ENCODE results near the gene PRPF38A. TPM values are rescaled to one million over a fixed set of nuclear protein-coding genes. Genes with fewer than 3 reads are reported as not detected.

PRPF38A gene
- total and polyA plus RNA-seq, 7 experiments from 2014 or later: 34.7 to 98.7 (median 70.2) TPM

GRCh38 chr1:52413410-52413989 is 9.1 kb downstream of the PRPF38A start:
- H3K4me1 ChIP-seq (ENCODE audit: control insufficient read depth in 2 of 2, insufficient read depth in 2 of 2, low read length in 2 of 2): peaks cover 0 to 5% of the 10 kb centered on the region in 2 donors
- H3K4me3 ChIP-seq (ENCODE audit: low read length): no peak overlapping the region
- peaks cover 8 to 36% (median 24%) of the 10 kb centered on the region in 7 donors for H3K4me1 Mint-ChIP-seq
- peaks cover 0 to 2% (median 0%) of the 10 kb centered on the region in 11 donors for H3K9me3 Mint-ChIP-seq
- peaks cover 44 to 89% (median 63%) of the 10 kb centered on the region in 3 experiments for H3K36me3 ChIP-seq (ENCODE audit: control insufficient read depth in 2 of 3, insufficient read depth in 3 of 3, low read length in 3 of 3)
- peak overlapping the region in 1 of 9 donors; percentile 25 for H3K27ac Mint-ChIP-seq
- H3K36me3 Mint-ChIP-seq: peaks cover 34 to 62% (median 51%) of the 10 kb centered on the region in 5 donors
- H3K27me3 Mint-ChIP-seq: no peaks in the 10 kb centered on the region
- DNase-seq: no peak
- H3K27me3 ChIP-seq (ENCODE audit: control insufficient read depth in 2 of 2, insufficient read depth in 2 of 2, low read length in 2 of 2): no peaks in the 10 kb centered on the region
- no peak for ATAC-seq
- intact Hi-C loops (cut with micrococcal nuclease): no loop called here
- no peak overlapping the region for H3K27ac ChIP-seq (ENCODE audit: low read depth, low read length)
- ChIA-PET CTCF (no interaction called here), POLR2A (interaction anchor here (1.3 to 2.3 kb wide), 3 partner anchors 9 to 224 kb away, joined by 4 to 11 read pairs (median 4); partner anchors contain the start of genes ORC1 and PRPF38A)
- H3K4me3 Mint-ChIP-seq: no peak overlapping the region
- H3K9me3 ChIP-seq (ENCODE audit: control insufficient read depth in 2 of 3, low read length in 3 of 3): no peaks in the 10 kb centered on the region

GRCh38 chr1:52414942-52415341 is 10.5 kb downstream of the PRPF38A start:
- peaks cover 31 to 81% (median 59%) of the 10 kb centered on the region in 3 experiments for H3K36me3 ChIP-seq (ENCODE audit: control insufficient read depth in 2 of 3, insufficient read depth in 3 of 3, low read length in 3 of 3)
- Mint-ChIP-seq H3K9me3 (peaks cover 0 to 2% (median 0%) of the 10 kb centered on the region in 11 donors), H3K4me1 (peaks cover 15 to 43% (median 29%) of the 10 kb centered on the region in 7 donors), H3K27ac (peak overlapping the region in 5 of 9 donors; percentile 0 to 57 (median 28)), H3K36me3 (peaks cover 30 to 60% (median 50%) of the 10 kb centered on the region in 5 donors), H3K27me3 (no peaks in the 10 kb centered on the region), H3K4me3 (no peak overlapping the region)
- H3K9me3 ChIP-seq (ENCODE audit: control insufficient read depth in 2 of 3, low read length in 3 of 3): no peaks in the 10 kb centered on the region
- H3K27me3 ChIP-seq (ENCODE audit: control insufficient read depth in 2 of 2, insufficient read depth in 2 of 2, low read length in 2 of 2): no peaks in the 10 kb centered on the region
- H3K27ac ChIP-seq (ENCODE audit: low read depth, low read length): no peak overlapping the region
- H3K4me1 ChIP-seq (ENCODE audit: control insufficient read depth in 2 of 2, insufficient read depth in 2 of 2, low read length in 2 of 2): peaks cover 0 to 17% of the 10 kb centered on the region in 2 donors
- ChIA-PET CTCF (no interaction called here), POLR2A (interaction anchor here (0.6 to 2.3 kb wide), 3 partner anchors 10 to 388 kb away, joined by 3 to 11 read pairs (median 3); partner anchors contain the start of genes ORC1 and PRPF38A)
- ATAC-seq: no peak
- H3K4me3 ChIP-seq (ENCODE audit: low read length): no peak overlapping the region
- DNase-seq: no peak
- intact Hi-C loops (cut with micrococcal nuclease): no loop called here

GRCh38 chr1:52416811-52417210 is 12.4 kb downstream of the PRPF38A start:
- ChIA-PET POLR2A (interaction anchor here (1.9 to 4.4 kb wide), 2 partner anchors 10 to 12 kb away, joined by 5 to 31 read pairs; partner anchors contain the start of genes ORC1 and PRPF38A), CTCF (interaction anchor here (0.6 kb wide), 1 partner anchor 44 kb away, joined by 3 read pairs; no protein-coding TSS in a partner anchor)
- Mint-ChIP-seq H3K4me3 (no peak overlapping the region), H3K27ac (peak overlapping the region in 4 of 9 donors; percentile 2 to 80 (median 66)), H3K36me3 (peaks cover 23 to 48% (median 41%) of the 10 kb centered on the region in 5 donors), H3K9me3 (peaks cover 0 to 2% (median 0%) of the 10 kb centered on the region in 11 donors), H3K27me3 (no peaks in the 10 kb centered on the region), H3K4me1 (peaks cover 15 to 54% (median 32%) of the 10 kb centered on the region in 7 donors)
- Histone ChIP-seq H3K4me3 (ENCODE audit: low read length) (no peak overlapping the region), H3K9me3 (ENCODE audit: control insufficient read depth in 2 of 3, low read length in 3 of 3) (no peaks in the 10 kb centered on the region), H3K27me3 (ENCODE audit: control insufficient read depth in 2 of 2, insufficient read depth in 2 of 2, low read length in 2 of 2) (no peaks in the 10 kb centered on the region), H3K36me3 (ENCODE audit: control insufficient read depth in 2 of 3, insufficient read depth in 3 of 3, low read length in 3 of 3) (peaks cover 22 to 74% (median 45%) of the 10 kb centered on the region in 3 experiments), H3K4me1 (ENCODE audit: control insufficient read depth in 2 of 2, insufficient read depth in 2 of 2, low read length in 2 of 2) (peaks cover 0 to 19% of the 10 kb centered on the region in 2 donors), H3K27ac (ENCODE audit: low read depth, low read length) (no peak overlapping the region)
- DNase-seq (no peak), ATAC-seq (no peak)
- intact Hi-C loops (cut with micrococcal nuclease): no loop called here

- Mint-ChIP-seq H3K36me3 (peaks cover 7 to 34% (median 29%) of the 10 kb centered on the region in 5 donors), H3K27ac (peak overlapping the region in 5 of 9 donors; percentile 27 to 91 (median 80)), H3K4me1 (peaks cover 32 to 84% (median 54%) of the 10 kb centered on the region in 7 donors), H3K27me3 (no peaks in the 10 kb centered on the region), H3K9me3 (no peaks in the 10 kb centered on the region), H3K4me3 (no peak overlapping the region)
- Histone ChIP-seq H3K4me1 (ENCODE audit: control insufficient read depth in 2 of 2, insufficient read depth in 2 of 2, low read length in 2 of 2) (peaks cover 31 to 49% of the 10 kb centered on the region in 2 donors), H3K36me3 (ENCODE audit: control insufficient read depth in 2 of 3, insufficient read depth in 3 of 3, low read length in 3 of 3) (peaks cover 5 to 37% (median 15%) of the 10 kb centered on the region in 3 experiments), H3K9me3 (ENCODE audit: control insufficient read depth in 2 of 3, low read length in 3 of 3) (no peaks in the 10 kb centered on the region), H3K27me3 (ENCODE audit: control insufficient read depth in 2 of 2, insufficient read depth in 2 of 2, low read length in 2 of 2) (no peaks in the 10 kb centered on the region), H3K4me3 (ENCODE audit: low read length) (no peak overlapping the region), H3K27ac (ENCODE audit: low read depth, low read length) (no peak overlapping the region)
- ChIA-PET POLR2A (interaction anchor here (4.4 kb wide), 1 partner anchor 16 kb away, joined by 31 read pairs; the partner anchor contains the start of genes ORC1 and PRPF38A), CTCF (interaction anchor here (0.7 to 1.0 kb wide), 2 partner anchors 11 to 101 kb away, joined by 3 read pairs; no protein-coding TSS in a partner anchor)
- intact Hi-C loops (cut with micrococcal nuclease): loop anchor here (5.0 kb wide), 3 partner anchors 52 to 363 kb away; partner anchors contain the start of genes BTF3L4 (in 2 of the 2), TXNDC12 (in 2 of the 2) and ZFYVE9 (in 1 of the 2)
- DNase-seq (no peak), ATAC-seq (no peak)
These were observed 16.3 kb downstream of the PRPF38A start for GRCh38 chr1:52420713-52421112.

GRCh38 chr1:52423055-52423454 is 18.7 kb downstream of the PRPF38A start:
- H3K4me1 Mint-ChIP-seq: peaks cover 33 to 84% (median 56%) of the 10 kb centered on the region in 7 donors
- H3K27ac ChIP-seq (ENCODE audit: low read depth, low read length): peak overlapping the region; percentile 63
- POLR2A ChIA-PET: interaction anchor here (0.6 to 4.1 kb wide), 6 partner anchors 10 to 280 kb away, joined by 3 to 53 read pairs (median 4); partner anchors contain the start of genes ORC1, PRPF38A and TUT4
- H3K36me3 ChIP-seq (ENCODE audit: control insufficient read depth in 2 of 3, insufficient read depth in 3 of 3, low read length in 3 of 3): peaks cover 0 to 14% (median 4%) of the 10 kb centered on the region in 3 experiments
- H3K4me1 ChIP-seq (ENCODE audit: control insufficient read depth in 2 of 2, insufficient read depth in 2 of 2, low read length in 2 of 2): peaks cover 35 to 57% of the 10 kb centered on the region in 2 donors
- H3K27me3 Mint-ChIP-seq: no peaks in the 10 kb centered on the region
- H3K9me3 ChIP-seq (ENCODE audit: control insufficient read depth in 2 of 3, low read length in 3 of 3): no peaks in the 10 kb centered on the region
- H3K27ac Mint-ChIP-seq: peak overlapping the region in 8 of 9 donors; percentile 35 to 87 (median 72)
- intact Hi-C loops (cut with micrococcal nuclease): loop anchor here (1.0 to 5.0 kb wide), 5 partner anchors 49 to 366 kb away; partner anchors contain the start of genes BTF3L4 (in 2 of the 2), TXNDC12 (in 2 of the 2), CC2D1B (in 1 of the 2) and ZFYVE9 (in 1 of the 2)
- H3K27me3 ChIP-seq (ENCODE audit: control insufficient read depth in 2 of 2, insufficient read depth in 2 of 2, low read length in 2 of 2): no peaks in the 10 kb centered on the region
- DNase-seq (no peak), ATAC-seq (no peak)
- H3K36me3 Mint-ChIP-seq: peaks cover 0 to 33% (median 27%) of the 10 kb centered on the region in 5 donors
- H3K9me3 Mint-ChIP-seq: no peaks in the 10 kb centered on the region
- peak overlapping the region in 1 of 10 donors; percentile 37 for H3K4me3 Mint-ChIP-seq
- CTCF ChIA-PET: interaction anchor here (0.8 to 1.0 kb wide), 3 partner anchors 18 to 263 kb away, joined by 3 to 5 read pairs (median 3); no protein-coding TSS in a partner anchor
- no peak overlapping the region for H3K4me3 ChIP-seq (ENCODE audit: low read length)

GRCh38 chr1:52423771-52424170 is 19.4 kb downstream of the PRPF38A start:
- intact Hi-C loops (cut with micrococcal nuclease): loop anchor here (1.0 to 5.0 kb wide), 10 partner anchors 17 to 366 kb away; partner anchors contain the start of genes BTF3L4 (in 2 of the 2), ORC1 (in 2 of the 2), PRPF38A (in 2 of the 2) and TUT4 (in 2 of the 2)
- CTCF ChIA-PET: interaction anchor here (0.7 to 1.0 kb wide), 4 partner anchors 18 to 262 kb away, joined by 3 to 5 read pairs (median 3); partner anchors contain the start of genes ORC1 and PRPF38A
- H3K36me3 ChIP-seq (ENCODE audit: control insufficient read depth in 2 of 3, insufficient read depth in 3 of 3, low read length in 3 of 3): peaks cover 0 to 7% (median 0%) of the 10 kb centered on the region in 3 experiments
- POLR2A ChIA-PET: interaction anchor here (0.6 to 4.1 kb wide), 10 partner anchors 11 to 303 kb away, joined by 3 to 53 read pairs (median 4); partner anchors contain the start of genes CC2D1B, ORC1, PRPF38A and SHISAL2A
- H3K4me3 ChIP-seq (ENCODE audit: low read length): peak overlapping the region; percentile 14
- peaks cover 35 to 50% of the 10 kb centered on the region in 2 donors for H3K4me1 ChIP-seq (ENCODE audit: control insufficient read depth in 2 of 2, insufficient read depth in 2 of 2, low read length in 2 of 2)
- no peaks in the 10 kb centered on the region for H3K27me3 ChIP-seq (ENCODE audit: control insufficient read depth in 2 of 2, insufficient read depth in 2 of 2, low read length in 2 of 2)
- H3K27ac Mint-ChIP-seq: peak overlapping the region; percentile 85 to 96 (median 91)
- peak; percentile 90 for ATAC-seq
- peak; percentile 22 to 85 (median 77) for DNase-seq
- H3K27ac ChIP-seq (ENCODE audit: low read depth, low read length): peak overlapping the region; percentile 63
- H3K27me3 Mint-ChIP-seq: no peaks in the 10 kb centered on the region
- H3K4me1 Mint-ChIP-seq: peaks cover 33 to 77% (median 52%) of the 10 kb centered on the region in 7 donors
- no peaks in the 10 kb centered on the region for H3K9me3 ChIP-seq (ENCODE audit: control insufficient read depth in 2 of 3, low read length in 3 of 3)
- peaks cover 0 to 32% (median 26%) of the 10 kb centered on the region in 5 donors for H3K36me3 Mint-ChIP-seq
- peak overlapping the region; percentile 49 to 81 (median 74) for H3K4me3 Mint-ChIP-seq
- H3K9me3 Mint-ChIP-seq: no peaks in the 10 kb centered on the region
